GM04504 (cell line): Measurements from ENCODE around the gene WASF1.
"Not testable (repeated sequence)": the region's sequence is repeated elsewhere in the genome, so short reads cannot be mapped to it uniquely, and the experiment has no call there.

Experiments
- DNase-seq: peaks from one replicate; pipeline ENCODE4 v3.0.0-alpha.2; 2012; ENCODE audit warnings: low read depth

WASF1 gene

GRCh38 chr6:110089323-110089722, 90.1 kb downstream of the WASF1 start:
- DNase-seq: no peak

DNA sequence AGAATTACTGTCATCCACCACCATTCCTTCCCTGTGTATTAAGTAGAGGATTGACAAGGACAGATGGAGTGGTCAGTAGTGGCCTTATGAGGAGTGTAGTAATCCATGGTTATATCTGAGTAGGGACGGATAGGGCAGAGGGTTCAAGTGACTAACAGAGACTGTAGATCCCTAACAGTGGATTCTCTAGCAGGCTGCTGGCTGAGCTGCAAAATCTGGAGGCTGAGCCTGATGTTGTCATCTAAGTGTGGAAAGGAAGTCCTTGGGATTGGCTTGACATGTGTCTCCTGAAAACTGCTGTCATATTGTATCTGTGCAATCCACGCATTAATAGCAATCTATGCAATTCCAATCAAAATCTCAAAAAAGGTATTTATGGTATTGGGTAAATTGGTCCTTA, 94.2 kb downstream of the WASF1 start:
- no peak for DNase-seq

- no peak for DNase-seq
Observed at GRCh38 chr6:110083875-110084585, 95.4 kb downstream of the WASF1 start.

- no peak for DNase-seq
Observed at GRCh38 chr6:110075406-110075805, 104.1 kb downstream of the WASF1 start.

GRCh38 chr6:110073474-110073873, 106.0 kb downstream of the WASF1 start:
- not testable (repeated sequence) for DNase-seq

- no peak for DNase-seq
Observed at GRCh38 chr6:110068592-110068967, 110.9 kb downstream of the WASF1 start.

DNA sequence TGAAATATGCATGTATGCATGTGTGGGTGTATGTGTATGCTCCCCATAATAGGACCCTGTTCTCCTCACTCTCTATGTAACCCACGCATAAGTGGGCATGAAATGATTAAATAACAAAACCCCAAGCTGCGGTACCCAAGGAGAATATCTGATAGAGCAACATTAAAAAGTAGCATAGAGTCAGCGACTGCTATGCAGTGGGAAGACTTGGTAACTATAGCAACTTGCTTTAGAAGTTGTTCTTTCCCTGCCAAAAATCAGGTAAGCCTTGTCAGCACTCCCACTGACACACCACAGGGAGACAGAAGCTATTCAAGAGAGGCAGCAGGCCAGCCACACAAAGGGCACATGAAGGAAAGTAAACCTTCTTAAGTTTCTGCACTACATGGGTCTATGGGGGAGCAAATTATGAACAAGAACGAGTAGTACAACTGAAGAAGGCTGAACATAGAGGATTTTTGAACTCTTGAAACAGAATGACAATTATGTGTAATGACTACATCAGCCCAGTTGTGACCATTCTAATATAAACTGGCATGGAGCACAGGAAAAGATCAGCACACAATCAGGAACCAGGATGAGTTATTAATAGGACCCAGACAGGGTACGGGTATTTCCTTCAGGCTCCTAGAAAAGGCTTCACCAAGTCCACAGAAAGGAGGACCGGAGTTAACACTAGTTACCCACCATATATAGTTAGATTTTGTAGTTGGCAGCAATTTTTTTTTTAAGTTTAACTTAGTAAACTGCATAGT, 111.5 kb downstream of the WASF1 start:
- DNase-seq: no peak

- DNase-seq: no peak
Observed at GRCh38 chr6:110064744-110065524, 114.5 kb downstream of the WASF1 start.

GRCh38 chr6:110063594-110064263, 115.7 kb downstream of the WASF1 start:
- no peak for DNase-seq

- no peak for DNase-seq
Observed at GRCh38 chr6:110055387-110055735, 124.1 kb downstream of the WASF1 start.

DNA sequence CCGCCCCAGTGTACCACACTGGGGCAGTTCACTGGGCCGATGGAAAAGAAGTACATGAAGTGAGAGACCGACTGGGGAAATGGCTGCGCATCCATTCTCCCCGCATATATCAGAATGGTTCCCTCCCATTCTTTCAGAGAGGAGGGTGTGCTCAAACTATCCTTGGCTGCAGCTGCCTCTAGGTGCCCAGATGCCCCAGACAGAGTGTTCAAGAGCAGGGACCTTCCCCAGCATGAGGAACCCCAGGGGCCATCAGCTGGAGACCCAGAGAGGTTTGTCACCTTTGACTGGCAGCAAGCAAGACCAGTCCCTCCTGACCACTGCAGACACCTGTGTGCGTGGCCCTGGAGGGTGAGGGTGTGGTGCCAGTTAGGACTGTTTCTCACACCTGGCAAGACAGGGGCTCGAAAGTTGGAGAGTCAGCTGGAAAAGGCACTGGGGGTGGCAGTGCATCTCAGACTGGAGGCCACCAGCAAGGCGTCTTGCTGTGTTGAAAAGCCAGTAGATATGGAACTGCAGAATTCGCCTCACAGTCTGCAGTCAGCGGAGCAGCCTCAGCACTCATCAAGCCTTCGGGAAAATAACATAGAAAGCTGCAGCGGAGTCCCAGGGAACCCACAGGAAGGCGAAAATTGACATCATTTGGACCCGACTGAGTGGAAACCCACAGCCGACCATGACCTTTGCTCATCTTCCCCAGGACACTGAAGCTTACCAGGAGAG, 124.6 kb downstream of the WASF1 start:
- no peak for DNase-seq

- DNase-seq: peak; percentile 21
Observed at GRCh38 chr6:110053395-110054240, 125.9 kb downstream of the WASF1 start.

DNA sequence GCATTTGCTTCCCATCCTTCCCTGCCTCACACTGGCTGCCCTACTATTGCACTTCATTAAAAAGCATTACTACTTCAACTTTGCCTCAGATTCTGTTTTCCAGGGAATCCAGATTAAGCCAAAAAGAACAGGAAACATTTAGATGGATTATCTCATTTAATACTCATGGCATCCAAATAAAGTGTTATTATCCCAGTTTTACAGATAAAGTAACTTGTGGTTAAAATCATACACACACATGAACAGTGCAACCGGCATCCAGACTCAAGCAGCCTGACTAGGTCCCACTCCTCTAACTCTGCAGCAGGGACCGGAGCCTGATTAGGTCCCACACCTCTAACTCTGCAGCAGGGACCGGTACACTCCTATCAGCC, 129.0 kb downstream of the WASF1 start:
- DNase-seq: no peak
